CD14-positive monocyte (primary cell): ENCODE measurements around the gene TOM1L2. TPM values are rescaled to one million over a fixed set of nuclear protein-coding genes. Genes with fewer than 3 reads are reported as not detected.

Experiments
- DNase-seq, 3 donors: peaks; one replicate each; pipeline ENCODE4 v3.0.0-alpha.2; 2011 to 2022
- H2AFZ ChIP-seq: 2 replicates; pipeline ENCODE4 v1.6.0; 2012; ENCODE audit warnings: mild to moderate bottlenecking, low read depth, low read length, inconsistent platforms; ENCODE audit not compliant: insufficient read depth, poor library complexity, severe bottlenecking
- H3K27ac ChIP-seq, 2 donors: 1 replicate in 1 of 2; 2 replicates in 1 of 2; pipeline ENCODE4 v1.5.1; 2012 to 2013; ENCODE audit warnings: low read length in 2 of 2, control low read depth in 1 of 2, inconsistent platforms in 1 of 2, low read depth in 1 of 2, mild to moderate bottlenecking in 1 of 2
- H3K27me3 ChIP-seq, 2 donors: one replicate each; pipeline versions ENCODE4 v1.6.0 to v1.6.1; 2011 to 2013; ENCODE audit warnings: low read length in 2 of 2; ENCODE audit not compliant: control insufficient read depth in 2 of 2, insufficient read depth in 2 of 2
- H3K36me3 ChIP-seq, 2 donors: replicated peaks in 1 of 2; 1 replicate in 1 of 2; 2 replicates in 1 of 2; pipeline versions ENCODE4 v1.5.1 to v1.6.1; 2012 to 2013; ENCODE audit warnings: low read length in 2 of 2, control low read depth in 1 of 2, inconsistent platforms in 1 of 2, mild to moderate bottlenecking in 1 of 2; ENCODE audit not compliant: insufficient read depth in 2 of 2, control insufficient read depth in 1 of 2
- H3K4me1 ChIP-seq, 2 donors: 1 replicate in 1 of 2; 2 replicates in 1 of 2; pipeline versions ENCODE4 v1.5.1 to v1.6.1; 2012 to 2013; ENCODE audit warnings: low read length in 2 of 2, control low read depth in 1 of 2, inconsistent platforms in 1 of 2, mild to moderate bottlenecking in 1 of 2, moderate library complexity in 1 of 2; ENCODE audit not compliant: insufficient read depth in 2 of 2, control insufficient read depth in 1 of 2
- H3K4me2 ChIP-seq: replicated peaks from 2 replicates; pipeline ENCODE3; 2012; ENCODE audit warnings: low read length, moderate library complexity, mild to moderate bottlenecking; ENCODE audit not compliant: poor library complexity, severe bottlenecking; ENCODE audit errors: extremely low read depth
- H3K4me3 ChIP-seq, 3 experiments: fragments of 200-600 bp in 1 of 3; sonication (generic) in 1 of 3; replicated peaks in 1 of 3; 1 replicate in 2 of 3; 2 replicates in 1 of 3; pipeline ENCODE4 v1.5.1; 2011 to 2013; ENCODE audit warnings: low read length in 3 of 3, mild to moderate bottlenecking in 3 of 3, control low read depth in 2 of 3, low read depth in 2 of 3, inconsistent platforms in 1 of 3, moderate library complexity in 1 of 3
- H3K79me2 ChIP-seq: 2 replicates; pipeline ENCODE4 v1.6.0; 2012; ENCODE audit warnings: mild to moderate bottlenecking, control low read depth, inconsistent platforms, low read length, moderate library complexity; ENCODE audit not compliant: insufficient read depth
- H3K9ac ChIP-seq: 2 replicates; pipeline ENCODE4 v1.6.0; 2017; ENCODE audit warnings: low read length, mild to moderate bottlenecking; ENCODE audit not compliant: insufficient read depth, poor library complexity, severe bottlenecking
- H3K9me3 ChIP-seq, 2 donors: replicated peaks in 1 of 2; 1 replicate in 1 of 2; 2 replicates in 1 of 2; pipeline versions ENCODE4 v1.5.1 to v1.6.1; 2012 to 2013; ENCODE audit warnings: low read length in 2 of 2, control low read depth in 1 of 2; ENCODE audit not compliant: control insufficient read depth in 1 of 2, insufficient read depth in 1 of 2
- H4K20me1 ChIP-seq: 2 replicates; pipeline ENCODE4 v1.6.0; 2012; ENCODE audit warnings: mild to moderate bottlenecking, low read length, control low read depth, moderate library complexity; ENCODE audit not compliant: insufficient read depth
- H3K27ac Mint-ChIP-seq, 7 donors: one replicate each; pipeline ENCODE4 v1.8.0; 2020; ENCODE audit warnings: mild to moderate bottlenecking in 7 of 7, mixed read lengths in 7 of 7, moderate library complexity in 6 of 7, inconsistent platforms in 2 of 7
- H3K27me3 Mint-ChIP-seq, 3 donors: one replicate each; pipeline ENCODE4 v1.8.0; 2021 to 2022; ENCODE audit warnings: low read depth in 3 of 3, mild to moderate bottlenecking in 3 of 3, mixed read lengths in 3 of 3, moderate library complexity in 3 of 3, inconsistent platforms in 1 of 3
- H3K36me3 Mint-ChIP-seq, 2 donors: one replicate each; pipeline ENCODE4 v1.8.0; 2020; ENCODE audit warnings: mixed read lengths in 2 of 2, inconsistent platforms in 1 of 2, mild to moderate bottlenecking in 1 of 2
- H3K4me1 Mint-ChIP-seq: one replicate; pipeline ENCODE4 v1.8.0; 2020; ENCODE audit warnings: mild to moderate bottlenecking, mixed read lengths
- H3K4me3 Mint-ChIP-seq, 2 donors: one replicate each; pipeline ENCODE4 v1.8.0; 2020; ENCODE audit warnings: mild to moderate bottlenecking in 2 of 2, mixed read lengths in 2 of 2, moderate library complexity in 1 of 2
- H3K9me3 Mint-ChIP-seq, 7 donors: one replicate each; pipeline ENCODE4 v1.8.0; 2020 to 2022; ENCODE audit warnings: mixed read lengths in 7 of 7, mild to moderate bottlenecking in 6 of 7, moderate library complexity in 6 of 7, inconsistent platforms in 2 of 7
- CTCF ChIP-seq: fragments of 200-600 bp; IDR thresholded peaks from one replicate; pipeline ENCODE4 v1.8.0; 2022; ENCODE audit warnings: antibody characterized with exemption, mild to moderate bottlenecking
- WGBS: methylation state at CpG from one replicate; pipeline ENCODE4 v1.1.5; 2013; ENCODE audit warnings: missing lambda C conversion rate; ENCODE audit not compliant: insufficient coverage; 5-methylcytosine and 5-hydroxymethylcytosine counted together
- intact Hi-C, 2 donors: fragments of 100-400 bp; cut with micrococcal nuclease; formaldehyde crosslinking; loops; one replicate each; pipeline versions ENCODE4 v1.15.0 to v1.15.1; 2023
- polyA plus RNA-seq, 3 donors: library from polyadenylated mRNA; depleted of rRNA in 1 of 3; unstranded in 2 of 3; stranded (reverse) in 1 of 3; fragments of 300-500 nt in 2 of 3; fragments of >200 nt in 1 of 3; fragmentation: Illumina TruSeq in 2 of 3; gene quantifications; 1 replicate in 2 of 3; 2 replicates in 1 of 3; pipeline ENCODE4 v1.2.3, GENCODE V29; 2012 to 2021

Gene TOM1L2
- polyA plus RNA-seq, 3 donors: 1.7 to 28.2 (median 2.8) TPM

- no peaks in the 10 kb centered on the region for H3K27me3 ChIP-seq
- 100% methylated on average over 2 of the region's 7 CpGs for WGBS
- no peak overlapping the region for H3K9ac ChIP-seq
- H3K36me3 ChIP-seq: peaks cover 55 to 91% of the 10 kb centered on the region in 2 donors
- H3K79me2 ChIP-seq: no peaks in the 10 kb centered on the region
- no peaks in the 10 kb centered on the region for H3K4me1 Mint-ChIP-seq
- no peak overlapping the region for H3K4me3 ChIP-seq
- no peak for DNase-seq
- H3K36me3 Mint-ChIP-seq: peaks cover 76 to 78% of the 10 kb centered on the region in 2 donors
- H3K4me3 Mint-ChIP-seq: no peak overlapping the region
- H2AFZ ChIP-seq: no peak overlapping the region
- TF ChIP-seq CTCF: no peak
- peaks cover 0 to 3% (median 2%) of the 10 kb centered on the region in 3 donors for H3K27me3 Mint-ChIP-seq
- no peak overlapping the region for H3K27ac Mint-ChIP-seq
- no peaks in the 10 kb centered on the region for H3K4me1 ChIP-seq
- intact Hi-C loops: no loop called here
- H3K9me3 Mint-ChIP-seq: no peaks in the 10 kb centered on the region
- H3K4me2 ChIP-seq: no peak overlapping the region
- no peaks in the 10 kb centered on the region for H3K9me3 ChIP-seq
- H4K20me1 ChIP-seq: peaks cover 7% of the 10 kb centered on the region
- no peak overlapping the region for H3K27ac ChIP-seq
These were observed 78.2 kb downstream of the TOM1L2 start for GRCh38 chr17:17893801-17894644.

- no peak overlapping the region for H3K4me2 ChIP-seq
- no peaks in the 10 kb centered on the region for H3K9me3 ChIP-seq
- Mint-ChIP-seq H3K27ac (no peak overlapping the region), H3K9me3 (no peaks in the 10 kb centered on the region), H3K36me3 (peaks cover 72 to 76% of the 10 kb centered on the region in 2 donors), H3K27me3 (peaks cover 0 to 3% (median 2%) of the 10 kb centered on the region in 3 donors), H3K4me3 (no peak overlapping the region), H3K4me1 (no peaks in the 10 kb centered on the region)
- no peak overlapping the region for H3K27ac ChIP-seq
- no peak overlapping the region for H3K4me3 ChIP-seq
- H3K9ac ChIP-seq: no peak overlapping the region
- intact Hi-C loops: no loop called here
- no peak overlapping the region for H2AFZ ChIP-seq
- peaks cover 7% of the 10 kb centered on the region for H4K20me1 ChIP-seq
- H3K79me2 ChIP-seq: no peaks in the 10 kb centered on the region
- WGBS: 67% methylated on average over 1 of the region's 2 CpGs
- H3K36me3 ChIP-seq: peaks cover 52 to 89% of the 10 kb centered on the region in 2 donors
- no peaks in the 10 kb centered on the region for H3K27me3 ChIP-seq
- DNase-seq: no peak
- no peaks in the 10 kb centered on the region for H3K4me1 ChIP-seq
- no peak for TF ChIP-seq CTCF
These were observed 79.5 kb downstream of the TOM1L2 start for GRCh38 chr17:17892731-17893130.
